OCI-LY1 (cell line): ENCODE results near the gene SLX4IP.

Source experiments
- H2AFZ ChIP-seq: fragments of 200-600 bp; sonication (generic), shearing (Covaris generic); 2 replicates; pipeline ENCODE4 v1.6.0; 2014; ENCODE audit warnings: antibody characterized with exemption, mild to moderate bottlenecking, low read length
- H3F3A ChIP-seq: fragments of 200-600 bp; sonication (generic), shearing (Covaris generic); 2 replicates; pipeline ENCODE4 v1.6.0; 2014; ENCODE audit warnings: mild to moderate bottlenecking, antibody characterized with exemption, low read length, moderate library complexity; ENCODE audit not compliant: insufficient read depth
- H3K27ac ChIP-seq: fragments of 200-600 bp; sonication (generic); 2 replicates; pipeline ENCODE4 v1.5.1; 2014; ENCODE audit warnings: low read length, mixed run types, mild to moderate bottlenecking, low read depth; ENCODE audit not compliant: poor library complexity, severe bottlenecking
- H3K27me3 ChIP-seq: fragments of 200-600 bp; sonication (generic); 2 replicates; pipeline ENCODE4 v1.6.0; 2014; ENCODE audit warnings: antibody characterized with exemption, mild to moderate bottlenecking, low read length, moderate library complexity; ENCODE audit not compliant: insufficient read depth
- H3K36me3 ChIP-seq: fragments of 200-600 bp; sonication (generic); 2 replicates; pipeline ENCODE4 v1.6.1; 2014; ENCODE audit warnings: mild to moderate bottlenecking, antibody characterized with exemption, low read length, moderate library complexity, mixed read lengths; ENCODE audit not compliant: insufficient read depth
- H3K4me1 ChIP-seq: fragments of 200-600 bp; sonication (generic); 2 replicates; pipeline ENCODE4 v1.5.1; 2014; ENCODE audit warnings: mild to moderate bottlenecking, low read length, moderate library complexity; ENCODE audit not compliant: insufficient read depth, severe bottlenecking
- H3K4me2 ChIP-seq: fragments of 200-600 bp; sonication (generic), shearing (Covaris generic); 2 replicates; pipeline ENCODE4 v1.6.1; 2014; ENCODE audit warnings: low read length
- H3K4me3 ChIP-seq: fragments of 200-600 bp; sonication (generic); 2 replicates; pipeline ENCODE4 v1.5.1; 2014; ENCODE audit warnings: low read length, low read depth, mild to moderate bottlenecking, mixed read lengths; ENCODE audit not compliant: poor library complexity, severe bottlenecking
- H3K79me2 ChIP-seq: fragments of 200-600 bp; shearing (Covaris generic); 2 replicates; pipeline ENCODE4 v1.6.1; 2016; ENCODE audit warnings: mixed run types, low read length, mixed read lengths; ENCODE audit not compliant: insufficient read depth
- H3K9ac ChIP-seq: fragments of 200-600 bp; sonication (generic), shearing (Covaris generic); 2 replicates; pipeline ENCODE4 v1.6.1; 2014; ENCODE audit warnings: mild to moderate bottlenecking, low read length, mixed read lengths
- H3K9me2 ChIP-seq: fragments of 200-600 bp; sonication (generic), shearing (Covaris generic); 2 replicates; pipeline ENCODE4 v1.6.1; 2014; ENCODE audit warnings: low read depth, mild to moderate bottlenecking, low read length, mixed read lengths
- H3K9me3 ChIP-seq: fragments of 200-600 bp; shearing (Covaris generic); 2 replicates; pipeline ENCODE4 v1.6.1; 2014; ENCODE audit warnings: low read length, mixed read lengths
- H4K20me1 ChIP-seq: fragments of 200-600 bp; sonication (generic), shearing (Covaris generic); 2 replicates; pipeline ENCODE4 v1.6.0; 2016; ENCODE audit warnings: mild to moderate bottlenecking, low read length; ENCODE audit not compliant: insufficient read depth
- EZH2 ChIP-seq: fragments of 200-600 bp; sonication (generic), shearing (Covaris generic); IDR thresholded peaks from 2 replicates; pipeline ENCODE4 v1.8.0; 2017; ENCODE audit warnings: borderline replicate concordance, mixed run types, mild to moderate bottlenecking, antibody characterized with exemption, low read length, moderate library complexity, mixed read lengths
- TF ChIP-seq, protein P1 (sequence below): fragments of 200-600 bp; sonication (generic), shearing (Covaris generic); IDR thresholded peaks from 2 replicates; pipeline ENCODE4 v1.5.1; 2017; ENCODE audit warnings: mild to moderate bottlenecking, antibody characterized with exemption, low read length, moderate library complexity, mixed read lengths

SLX4IP gene

GRCh38 chr20:10445758-10446157 is 10.7 kb downstream of the SLX4IP start:
- no peak overlapping the region for H3K27ac ChIP-seq
- no peak overlapping the region for H2AFZ ChIP-seq
- no peaks in the 10 kb centered on the region for H4K20me1 ChIP-seq
- H3K9ac ChIP-seq, result no peak overlapping the region
- no peaks in the 10 kb centered on the region for H3K27me3 ChIP-seq
- H3F3A ChIP-seq, result no peaks in the 10 kb centered on the region
- no peak for TF ChIP-seq EZH2
- TF ChIP-seq, protein P1, sequence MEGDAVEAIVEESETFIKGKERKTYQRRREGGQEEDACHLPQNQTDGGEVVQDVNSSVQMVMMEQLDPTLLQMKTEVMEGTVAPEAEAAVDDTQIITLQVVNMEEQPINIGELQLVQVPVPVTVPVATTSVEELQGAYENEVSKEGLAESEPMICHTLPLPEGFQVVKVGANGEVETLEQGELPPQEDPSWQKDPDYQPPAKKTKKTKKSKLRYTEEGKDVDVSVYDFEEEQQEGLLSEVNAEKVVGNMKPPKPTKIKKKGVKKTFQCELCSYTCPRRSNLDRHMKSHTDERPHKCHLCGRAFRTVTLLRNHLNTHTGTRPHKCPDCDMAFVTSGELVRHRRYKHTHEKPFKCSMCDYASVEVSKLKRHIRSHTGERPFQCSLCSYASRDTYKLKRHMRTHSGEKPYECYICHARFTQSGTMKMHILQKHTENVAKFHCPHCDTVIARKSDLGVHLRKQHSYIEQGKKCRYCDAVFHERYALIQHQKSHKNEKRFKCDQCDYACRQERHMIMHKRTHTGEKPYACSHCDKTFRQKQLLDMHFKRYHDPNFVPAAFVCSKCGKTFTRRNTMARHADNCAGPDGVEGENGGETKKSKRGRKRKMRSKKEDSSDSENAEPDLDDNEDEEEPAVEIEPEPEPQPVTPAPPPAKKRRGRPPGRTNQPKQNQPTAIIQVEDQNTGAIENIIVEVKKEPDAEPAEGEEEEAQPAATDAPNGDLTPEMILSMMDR, result no peak
- H3K4me1 ChIP-seq, result peaks cover 30% of the 10 kb centered on the region
- no peak overlapping the region for H3K4me2 ChIP-seq
- H3K9me3 ChIP-seq, result no peaks in the 10 kb centered on the region
- H3K9me2 ChIP-seq, result no peaks in the 10 kb centered on the region
- H3K79me2 ChIP-seq, result peaks cover 40% of the 10 kb centered on the region
- H3K36me3 ChIP-seq, result no peaks in the 10 kb centered on the region
- no peak overlapping the region for H3K4me3 ChIP-seq

DNA sequence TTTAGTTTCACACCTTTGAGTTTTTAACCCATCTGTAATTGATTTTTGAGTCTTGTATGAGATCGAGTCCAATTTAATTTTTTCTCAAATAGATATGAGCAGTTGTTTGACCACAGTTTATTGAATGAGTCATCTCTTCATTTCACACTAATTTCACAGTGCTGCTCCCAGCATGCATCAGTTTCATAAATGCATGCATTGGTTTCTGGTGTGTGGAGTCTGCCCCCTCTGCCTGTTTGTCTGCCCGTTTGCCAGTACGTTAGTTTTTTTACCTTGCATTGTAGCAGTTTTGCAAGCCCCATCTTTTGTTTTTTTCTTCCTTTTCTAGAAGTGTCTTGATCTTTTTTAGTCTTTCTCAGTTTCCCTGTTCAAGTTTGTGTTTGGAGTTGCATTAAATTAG is 11.9 kb downstream of the SLX4IP start:
- no peaks in the 10 kb centered on the region for H3K36me3 ChIP-seq
- H3K27me3 ChIP-seq, result no peaks in the 10 kb centered on the region
- peaks cover 24% of the 10 kb centered on the region for H3K4me1 ChIP-seq
- peak overlapping the region; percentile 44; the same call in 1 of the 2 replicates for H3K9ac ChIP-seq
- no peak overlapping the region for H2AFZ ChIP-seq
- H3K27ac ChIP-seq, result peak overlapping the region; percentile 53
- H3K4me3 ChIP-seq, result no peak overlapping the region
- no peaks in the 10 kb centered on the region for H4K20me1 ChIP-seq
- H3K79me2 ChIP-seq, result peaks cover 40% of the 10 kb centered on the region
- H3K9me2 ChIP-seq, result no peaks in the 10 kb centered on the region
- H3K9me3 ChIP-seq, result no peaks in the 10 kb centered on the region
- H3F3A ChIP-seq, result no peaks in the 10 kb centered on the region
- H3K4me2 ChIP-seq, result peak overlapping the region; percentile 58
- TF ChIP-seq, protein P1, result peak; percentile 12; the same call in 1 of the 2 replicates
- no peak for TF ChIP-seq EZH2

- no peaks in the 10 kb centered on the region for H3K36me3 ChIP-seq
- no peak overlapping the region for H2AFZ ChIP-seq
- no peaks in the 10 kb centered on the region for H3F3A ChIP-seq
- no peaks in the 10 kb centered on the region for H3K27me3 ChIP-seq
- no peaks in the 10 kb centered on the region for H4K20me1 ChIP-seq
- H3K4me3 ChIP-seq, result no peak overlapping the region
- H3K79me2 ChIP-seq, result peaks cover 32% of the 10 kb centered on the region
- TF ChIP-seq EZH2, result no peak
- TF ChIP-seq, protein P1, result no peak
- H3K9ac ChIP-seq, result no peak overlapping the region
- no peak overlapping the region for H3K4me2 ChIP-seq
- H3K9me3 ChIP-seq, result no peaks in the 10 kb centered on the region
- H3K27ac ChIP-seq, result peak overlapping the region; percentile 58
- H3K4me1 ChIP-seq, result peaks cover 32% of the 10 kb centered on the region
- no peaks in the 10 kb centered on the region for H3K9me2 ChIP-seq
Observed at GRCh38 chr20:10448270-10449156, 13.4 kb downstream of the SLX4IP start.
